Measurements from ENCODE around the gene FBXL13. TPM values are rescaled to one million over a fixed set of nuclear protein-coding genes. Genes with fewer than 3 reads are reported as not detected.

The FBXL13 gene
- total RNA-seq, 1 experiment from 2014 or later, result 2.5 TPM

- in situ Hi-C loops (cut with HindIII; ENCODE audit: low pct_unique_long_range_greater_than_20kb, low sequenced_read_pairs) (no loop called here), intact Hi-C loops (cut with micrococcal nuclease; ENCODE audit: unreplicated experiment) (no loop called here)
- TF ChIP-seq POLR2AphosphoS5 (IDR thresholded peaks at IDR 0.05; ENCODE audit: low read depth, low read length) (no peak), TCF7L2 (IDR thresholded peaks at IDR 0.05; ENCODE audit: low read depth, low read length) (no peak), REST (IDR thresholded peaks at IDR 0.05; ENCODE audit: insufficient read depth in 1 of 2, low read depth in 2 of 2, low read length in 1 of 2) (no peak), CTCF (IDR thresholded peaks at IDR 0.05) (no peak), SIN3A (IDR thresholded peaks at IDR 0.05; ENCODE audit: borderline replicate concordance, insufficient read depth, low read depth, low read length) (no peak)
- DNase-seq (ENCODE audit: low read depth, low spot score) (no peak), ATAC-seq (no peak)
- ChIA-PET CTCF (no interaction called here), POLR2A (no interaction called here)
- BruUV-seq (replicated peaks), result no TSS peak
- no peaks in the 10 kb centered on the region for H3K27me3 ChIP-seq (ENCODE audit: control insufficient read depth, insufficient read depth, low read length)
- H3K9me3 ChIP-seq (ENCODE audit: control insufficient read depth, insufficient read depth, low read depth, low read length), result no peaks in the 10 kb centered on the region
- H3K27ac ChIP-seq (ENCODE audit: low read length), result no peak overlapping the region
- H3K4me1 ChIP-seq (ENCODE audit: control insufficient read depth, insufficient read depth, low read length), result no peaks in the 10 kb centered on the region
- no peak overlapping the region; a peak in 1 of 4 replicates for H3K4me3 ChIP-seq (ENCODE audit: low read depth in 2 of 2, low read length in 2 of 2)
- H3K36me3 ChIP-seq (ENCODE audit: control insufficient read depth, insufficient read depth, low read length), result no peaks in the 10 kb centered on the region
These were observed 160.0 kb downstream of the FBXL13 start for GRCh38 chr7:102914585-102914984.

- BruUV-seq (replicated peaks), result no TSS peak
- no peaks in the 10 kb centered on the region for H3K27me3 ChIP-seq (ENCODE audit: control insufficient read depth, insufficient read depth, low read length)
- ATAC-seq, result no peak
- CTCF ChIA-PET, result no interaction called here
- intact Hi-C loops (cut with micrococcal nuclease; ENCODE audit: unreplicated experiment), result no loop called here
- no peak for DNase-seq (ENCODE audit: low read depth, low spot score)
- peak overlapping the region in 1 of 2 experiments; percentile 17; a peak in 1 of 4 replicates for H3K4me3 ChIP-seq (ENCODE audit: low read depth in 2 of 2, low read length in 2 of 2)
- no peaks in the 10 kb centered on the region for H3K9me3 ChIP-seq (ENCODE audit: control insufficient read depth, insufficient read depth, low read depth, low read length)
- POLR2A ChIA-PET, result no interaction called here
- no peaks in the 10 kb centered on the region for H3K36me3 ChIP-seq (ENCODE audit: control insufficient read depth, insufficient read depth, low read length)
- H3K4me1 ChIP-seq (ENCODE audit: control insufficient read depth, insufficient read depth, low read length), result no peaks in the 10 kb centered on the region
- in situ Hi-C loops (cut with HindIII; ENCODE audit: low pct_unique_long_range_greater_than_20kb, low sequenced_read_pairs), result no loop called here
- no peak overlapping the region for H3K27ac ChIP-seq (ENCODE audit: low read length)
- TF ChIP-seq TCF7L2 (IDR thresholded peaks at IDR 0.05; ENCODE audit: low read depth, low read length), result no peak
- no peak for TF ChIP-seq SIN3A (IDR thresholded peaks at IDR 0.05; ENCODE audit: borderline replicate concordance, insufficient read depth, low read depth, low read length)
- TF ChIP-seq POLR2AphosphoS5 (IDR thresholded peaks at IDR 0.05; ENCODE audit: low read depth, low read length), result no peak
- TF ChIP-seq CTCF (IDR thresholded peaks at IDR 0.05), result no peak
- no peak for TF ChIP-seq REST (IDR thresholded peaks at IDR 0.05; ENCODE audit: insufficient read depth in 1 of 2, low read depth in 2 of 2, low read length in 1 of 2)
These were observed 160.8 kb downstream of the FBXL13 start for GRCh38 chr7:102913826-102914225.
